LNCaP clone FGC (cell line): ENCODE results near the gene RFPL3.
"Not testable (repeated sequence)": the region's sequence is repeated elsewhere in the genome, so short reads cannot be mapped to it uniquely, and the experiment has no call there.

Source experiments
- DNase-seq: peaks from one replicate; pipeline ENCODE4 v3.0.0-alpha.2; 2011; ENCODE audit warnings: low read depth
- H3K4me3 ChIP-seq: 2 replicates; pipeline ENCODE4 v1.5.1; 2011; ENCODE audit warnings: mild to moderate bottlenecking, low read depth, low read length, control low read depth
- CTCF ChIP-seq: IDR thresholded peaks from 2 replicates; pipeline ENCODE4 v1.5.1; 2012; ENCODE audit warnings: mild to moderate bottlenecking; ENCODE audit not compliant: control insufficient read depth, insufficient read depth; ENCODE audit errors: extremely low read depth

The RFPL3 gene

GRCh38 chr22:32339190-32340012 is 18.3 kb upstream of the RFPL3 start:
- H3K4me3 ChIP-seq: no peak overlapping the region
- no peak for TF ChIP-seq CTCF
- no peak for DNase-seq

GRCh38 chr22:32340411-32340810 is 17.3 kb upstream of the RFPL3 start:
- no peak for DNase-seq
- TF ChIP-seq CTCF: no peak
- H3K4me3 ChIP-seq: no peak overlapping the region

GRCh38 chr22:32341122-32341740 is 16.4 kb upstream of the RFPL3 start:
- no peak for TF ChIP-seq CTCF
- no peak overlapping the region for H3K4me3 ChIP-seq
- no peak for DNase-seq

GRCh38 chr22:32342977-32343376 is 14.7 kb upstream of the RFPL3 start:
- TF ChIP-seq CTCF: no peak
- no peak overlapping the region for H3K4me3 ChIP-seq

GRCh38 chr22:32343941-32344340 is 13.7 kb upstream of the RFPL3 start:
- no peak for TF ChIP-seq CTCF
- DNase-seq: no peak
- H3K4me3 ChIP-seq: no peak overlapping the region

More at GRCh38 chr22:32342977-32343376, 14.7 kb upstream of the RFPL3 start:
- DNase-seq: no peak

GRCh38 chr22:32348031-32348611 is 9.5 kb upstream of the RFPL3 start:
- H3K4me3 ChIP-seq: no peak overlapping the region
- no peak for DNase-seq
- TF ChIP-seq CTCF: no peak

GRCh38 chr22:32351875-32352274 is 5.8 kb upstream of the RFPL3 start:
- DNase-seq, H3K4me3 ChIP-seq: not testable (repeated sequence)
